ENCODE measurements around the gene MRPS18B.

DNA sequence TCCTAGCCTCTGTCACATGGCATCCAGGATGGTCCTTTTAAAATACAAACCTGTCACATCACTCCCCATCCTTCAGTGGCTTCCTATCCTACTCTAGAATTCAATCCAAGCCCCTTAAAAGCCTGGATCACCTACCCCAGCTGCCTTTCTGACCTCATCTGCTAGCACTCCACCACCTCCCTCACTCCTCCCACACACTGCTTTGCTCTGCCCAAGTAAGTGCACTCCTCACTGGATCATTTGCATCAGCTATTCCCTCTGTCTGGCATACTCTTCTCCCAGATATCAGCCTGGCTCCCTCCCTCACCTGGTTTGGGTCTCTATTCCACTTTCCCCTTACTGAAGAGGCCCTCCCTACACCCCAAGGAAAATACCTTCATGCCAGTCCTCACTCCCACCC lies 39.8 kb downstream of the MRPS18B start:
- TF ChIP-seq, protein P1, sequence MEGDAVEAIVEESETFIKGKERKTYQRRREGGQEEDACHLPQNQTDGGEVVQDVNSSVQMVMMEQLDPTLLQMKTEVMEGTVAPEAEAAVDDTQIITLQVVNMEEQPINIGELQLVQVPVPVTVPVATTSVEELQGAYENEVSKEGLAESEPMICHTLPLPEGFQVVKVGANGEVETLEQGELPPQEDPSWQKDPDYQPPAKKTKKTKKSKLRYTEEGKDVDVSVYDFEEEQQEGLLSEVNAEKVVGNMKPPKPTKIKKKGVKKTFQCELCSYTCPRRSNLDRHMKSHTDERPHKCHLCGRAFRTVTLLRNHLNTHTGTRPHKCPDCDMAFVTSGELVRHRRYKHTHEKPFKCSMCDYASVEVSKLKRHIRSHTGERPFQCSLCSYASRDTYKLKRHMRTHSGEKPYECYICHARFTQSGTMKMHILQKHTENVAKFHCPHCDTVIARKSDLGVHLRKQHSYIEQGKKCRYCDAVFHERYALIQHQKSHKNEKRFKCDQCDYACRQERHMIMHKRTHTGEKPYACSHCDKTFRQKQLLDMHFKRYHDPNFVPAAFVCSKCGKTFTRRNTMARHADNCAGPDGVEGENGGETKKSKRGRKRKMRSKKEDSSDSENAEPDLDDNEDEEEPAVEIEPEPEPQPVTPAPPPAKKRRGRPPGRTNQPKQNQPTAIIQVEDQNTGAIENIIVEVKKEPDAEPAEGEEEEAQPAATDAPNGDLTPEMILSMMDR (IDR thresholded peaks at IDR 0.05): no peak
- no peak for TF ChIP-seq POLR2A (IDR thresholded peaks at IDR 0.05)

All from Peyer's patch (tissue), 4 donors.